Motor neuron (in vitro differentiated cells): Measurements from ENCODE around the gene SUPT6H. TPM values are rescaled to one million over a fixed set of nuclear protein-coding genes. Genes with fewer than 3 reads are reported as not detected.
A peak's percentile ranks its signal among the peaks of the same experiment; 100 is the strongest.

Experiments used
- ATAC-seq, 8 experiments: fragments of 200-7000 bp; cut with Tn5 transposase; replicated peaks in 6 of 8; 2 replicates each; pipeline ENCODE4 v1.8.0; 2021; ENCODE audit warnings: mild to moderate bottlenecking in 8 of 8, moderate library complexity in 8 of 8
- H3K27ac ChIP-seq, 2 donors: fragments of 250-450 bp; sonication (Bioruptor Pico); 2 replicates each; pipeline ENCODE4 v1.9.0; 2021; ENCODE audit warnings: antibody characterized with exemption in 2 of 2, mild to moderate bottlenecking in 2 of 2, moderate library complexity in 1 of 2
- H3K4me1 ChIP-seq, 2 donors: fragments of 250-450 bp; sonication (Bioruptor Pico); replicated peaks in 1 of 2; 2 replicates each; pipeline ENCODE4 v1.6.1; 2021; ENCODE audit warnings: antibody characterized with exemption in 2 of 2, mild to moderate bottlenecking in 2 of 2, moderate library complexity in 1 of 2
- H3K4me3 ChIP-seq, 5 donors: fragments of 250-450 bp; sonication (Bioruptor Pico); 2 replicates each; pipeline ENCODE4 v1.9.0; 2021; ENCODE audit warnings: antibody characterized with exemption in 5 of 5, mild to moderate bottlenecking in 5 of 5, moderate library complexity in 4 of 5
- WGBS, 10 experiments: fragments of 450-650 bp; shearing (Covaris generic); methylation state at CpG; one replicate each; pipeline ENCODE4 v1.0.0; 2022; 5-methylcytosine and 5-hydroxymethylcytosine counted together
- in situ Hi-C, 9 experiments: fragments of 400-800 bp; cut with MboI; loops; one replicate each; pipeline ENCODE4 v1.15.0; 2021; ENCODE audit warnings: low sequenced_read_pairs in 9 of 9, low pct_unique_long_range_greater_than_20kb in 2 of 9; ENCODE audit not compliant: unreplicated experiment in 9 of 9
- total RNA-seq, 8 experiments: library from RNA; unstranded; fragments of 300-600 nt; gene quantifications; 2 replicates each; pipeline versions ENCODE4 v1.2.3 to v1.2.4, GENCODE V29; 2022

SUPT6H gene
- total RNA-seq, 8 experiments from 2014 or later = 23.1 to 109 (median 45.0) TPM

DNA sequence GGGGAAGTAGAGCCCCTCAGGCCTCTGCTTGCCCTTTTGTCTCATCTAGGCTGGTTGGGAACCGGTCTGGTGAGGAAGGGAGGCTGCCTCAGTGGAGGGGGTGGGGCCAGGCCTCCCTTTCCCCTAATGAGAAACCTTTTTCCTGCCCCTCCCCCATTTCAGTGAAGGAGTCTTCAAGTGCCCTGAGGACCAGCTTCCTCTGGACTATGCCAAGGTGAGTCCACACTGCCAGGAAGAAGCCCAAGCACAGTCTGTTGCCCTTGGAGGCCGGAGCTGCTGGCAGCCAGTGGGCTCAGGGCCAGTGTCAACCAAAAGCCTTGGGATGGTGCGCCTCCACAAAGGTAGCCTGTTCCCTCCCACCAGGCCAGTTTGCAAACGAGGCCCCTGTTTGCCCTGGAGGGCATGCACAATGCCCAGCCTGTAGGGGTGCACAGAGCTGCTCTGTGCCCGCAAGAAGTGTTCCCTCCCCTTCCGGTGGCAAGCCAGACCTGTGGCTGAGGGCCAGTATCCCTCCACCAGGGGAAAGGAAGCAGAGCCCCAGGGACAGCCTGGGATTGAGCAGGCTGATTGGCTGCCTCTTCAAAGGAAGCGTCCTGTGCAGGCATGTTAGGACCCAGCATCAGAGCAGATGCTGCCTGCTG, 85.2 kb downstream of the SUPT6H start:
- 20 to 100% (median 50%) methylated on average over 1 to 2 of the region's 7 CpGs; no CpG with 5 or more reads in 5 of the 10 experiments for WGBS, 10 experiments
- peak in 1 of 8 experiments; percentile 14 for ATAC-seq
- no peak overlapping the region for H3K4me3 ChIP-seq
- peak overlapping the region; percentile 4 to 97 for H3K27ac ChIP-seq
- in situ Hi-C loops = loop anchor here in 1 of 9 experiments (25.0 kb wide), 1 partner anchor 365 kb away; no protein-coding TSS in a partner anchor
- peaks cover 29 to 33% of the 10 kb centered on the region in 2 donors for H3K4me1 ChIP-seq

DNA sequence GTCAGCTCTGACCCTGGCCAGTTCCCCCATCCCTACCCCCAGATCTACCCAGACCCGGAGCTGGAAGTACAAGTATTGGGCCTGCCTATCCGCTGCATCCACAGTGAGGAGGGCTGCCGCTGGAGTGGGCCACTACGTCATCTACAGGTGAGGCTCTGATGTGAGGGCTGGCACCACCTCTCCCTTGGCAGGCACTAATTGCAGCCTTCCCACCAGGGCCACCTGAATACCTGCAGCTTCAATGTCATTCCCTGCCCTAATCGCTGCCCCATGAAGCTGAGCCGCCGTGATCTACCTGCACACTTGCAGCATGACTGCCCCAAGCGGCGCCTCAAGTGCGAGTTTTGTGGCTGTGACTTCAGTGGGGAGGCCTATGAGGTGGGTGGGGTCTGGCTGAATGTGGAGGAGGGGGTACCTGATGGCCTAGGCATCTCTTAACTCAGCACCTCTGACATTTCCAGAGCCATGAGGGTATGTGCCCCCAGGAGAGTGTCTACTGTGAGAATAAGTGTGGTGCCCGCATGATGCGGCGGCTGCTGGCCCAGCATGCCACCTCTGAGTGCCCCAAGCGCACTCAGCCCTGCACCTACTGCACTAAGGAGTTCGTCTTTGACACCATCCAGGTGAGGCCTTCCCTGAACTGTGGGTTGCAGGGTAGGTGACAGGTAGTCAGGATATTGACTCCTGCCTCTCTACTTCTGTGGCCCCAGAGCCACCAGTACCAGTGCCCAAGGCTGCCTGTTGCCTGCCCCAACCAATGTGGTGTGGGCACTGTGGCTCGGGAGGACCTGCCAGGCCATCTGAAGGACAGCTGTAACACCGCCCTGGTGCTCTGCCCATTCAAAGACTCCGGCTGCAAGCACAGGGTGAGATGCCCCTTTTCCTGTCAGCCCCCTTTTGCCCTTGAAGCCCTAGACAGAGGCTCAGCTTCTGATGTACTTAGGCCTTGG, 86.1 kb downstream of the SUPT6H start:
- peaks cover 23 to 24% of the 10 kb centered on the region in 2 donors for H3K4me1 ChIP-seq
- in situ Hi-C loops = loop anchor here in 1 of 9 experiments (25.0 kb wide), 1 partner anchor 364 kb away; no protein-coding TSS in a partner anchor
- no peak for ATAC-seq
- H3K4me3 ChIP-seq = no peak overlapping the region
- 60 to 100% (median 100%) methylated on average over 1 to 6 of the region's 18 CpGs; no CpG with 5 or more reads in 4 of the 10 experiments for WGBS, 10 experiments
- no peak overlapping the region for H3K27ac ChIP-seq

DNA sequence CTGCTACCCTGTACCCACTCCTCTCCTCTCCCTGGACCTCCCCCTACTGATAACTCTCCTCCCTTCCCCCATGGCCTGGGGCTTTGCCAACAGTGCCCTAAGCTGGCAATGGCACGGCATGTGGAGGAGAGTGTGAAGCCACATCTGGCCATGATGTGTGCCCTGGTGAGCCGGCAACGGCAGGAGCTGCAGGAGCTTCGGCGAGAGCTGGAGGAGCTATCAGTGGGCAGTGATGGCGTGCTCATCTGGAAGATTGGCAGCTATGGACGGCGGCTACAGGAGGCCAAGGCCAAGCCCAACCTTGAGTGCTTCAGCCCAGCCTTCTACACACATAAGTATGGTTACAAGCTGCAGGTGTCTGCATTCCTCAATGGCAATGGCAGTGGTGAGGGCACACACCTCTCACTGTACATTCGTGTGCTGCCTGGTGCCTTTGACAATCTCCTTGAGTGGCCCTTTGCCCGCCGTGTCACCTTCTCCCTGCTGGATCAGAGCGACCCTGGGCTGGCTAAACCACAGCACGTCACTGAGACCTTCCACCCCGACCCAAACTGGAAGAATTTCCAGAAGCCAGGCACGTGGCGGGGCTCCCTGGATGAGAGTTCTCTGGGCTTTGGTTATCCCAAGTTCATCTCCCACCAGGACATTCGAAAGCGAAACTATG, 87.0 kb downstream of the SUPT6H start:
- 80 to 96% (median 87%) methylated on average over 1 to 7 of the region's 18 CpGs; no CpG with 5 or more reads in 4 of the 10 experiments for WGBS, 10 experiments
- in situ Hi-C loops = loop anchor here in 1 of 9 experiments (25.0 kb wide), 1 partner anchor 363 kb away; no protein-coding TSS in a partner anchor
- H3K27ac ChIP-seq = no peak overlapping the region
- no peak overlapping the region for H3K4me3 ChIP-seq
- H3K4me1 ChIP-seq = peaks cover 22 to 23% of the 10 kb centered on the region in 2 donors
- ATAC-seq = no peak

GRCh38 chr17:28749516-28750177, 87.6 kb downstream of the SUPT6H start:
- peak in 1 of 8 experiments; percentile 3 for ATAC-seq
- in situ Hi-C loops = loop anchor here in 4 of 9 experiments (25.0 kb wide), 3 partner anchors 113 to 363 kb away; partner anchors contain the start of genes DHRS13 (in 2 of the 4) and ERAL1 (in 1 of the 4)
- Histone ChIP-seq H3K4me1 (peaks cover 22 to 23% of the 10 kb centered on the region in 2 donors), H3K27ac (peak overlapping the region in 1 of 2 donors; percentile 42), H3K4me3 (peak overlapping the region in 2 of 5 donors; percentile 1 to 4)
- 0 to 80% (median 33%) methylated on average over 1 to 5 of the region's 11 CpGs; no CpG with 5 or more reads in 4 of the 10 experiments for WGBS, 10 experiments

- in situ Hi-C loops = loop anchor here in 3 of 9 experiments (25.0 kb wide), 2 partner anchors 112 to 162 kb away; partner anchors contain the start of genes DHRS13 (in 2 of the 3) and ERAL1 (in 1 of the 3)
- peak overlapping the region in 2 of 5 donors; percentile 1 to 4 for H3K4me3 ChIP-seq
- peak overlapping the region in 1 of 2 donors; percentile 15 for H3K27ac ChIP-seq
- H3K4me1 ChIP-seq = peaks cover 22 to 23% of the 10 kb centered on the region in 2 donors
- ATAC-seq = peak; percentile 20 to 63 (median 53)
- 0 to 100% (median 61%) methylated on average over 1 to 13 of the region's 20 CpGs for WGBS, 10 experiments
These were observed 88.4 kb downstream of the SUPT6H start for GRCh38 chr17:28750178-28751047.

GRCh38 chr17:28751600-28752366, 89.8 kb downstream of the SUPT6H start:
- ATAC-seq = no peak
- H3K4me1 ChIP-seq = peaks cover 10 to 11% of the 10 kb centered on the region in 2 donors
- WGBS, 10 experiments = 80 to 100% (median 98%) methylated on average over 1 to 7 of the region's 10 CpGs; no CpG with 5 or more reads in 1 of the 10 experiments
- H3K4me3 ChIP-seq = no peak overlapping the region
- H3K27ac ChIP-seq = no peak overlapping the region
- in situ Hi-C loops = loop anchor here in 3 of 9 experiments (25.0 kb wide), 2 partner anchors 111 to 161 kb away; partner anchors contain the start of genes DHRS13 (in 2 of the 3) and ERAL1 (in 1 of the 3)

Other genes starting within 250 kb of the SUPT6H start
- under 1 TPM in 4 of 8 experiments, not detected in 4; 0.09 to 1.00 (median 0.40) TPM for gene SLC13A2, start 188.6 kb upstream of the SUPT6H start, total RNA-seq
- under 1 TPM in 5 of 8 experiments, not detected in 3; 0.08 to 0.73 (median 0.66) TPM for gene FOXN1, start 155.9 kb upstream of the SUPT6H start, total RNA-seq
- gene UNC119, start 109.6 kb upstream of the SUPT6H start, total RNA-seq = 10 to 100 TPM; 12.6 to 77.8 (median 39.2) TPM
- 10 to 100 TPM; 39.0 to 56.7 (median 49.2) TPM for gene PIGS, start 90.7 kb upstream of the SUPT6H start, total RNA-seq
- gene ALDOC, start 85.3 kb upstream of the SUPT6H start, total RNA-seq = 100 to 1,000 TPM in 1 of 8 experiments, 10 to 100 TPM in 7; 15.3 to 104 (median 33.1) TPM
- gene SPAG5, start 63.2 kb upstream of the SUPT6H start, total RNA-seq = 10 to 100 TPM in 4 of 8 experiments, 1 to 10 TPM in 4; 2.3 to 65.8 (median 9.8) TPM
- 10 to 100 TPM in 6 of 8 experiments, 1 to 10 TPM in 2; 4.0 to 34.1 (median 15.6) TPM for gene RSKR, start 48.0 kb upstream of the SUPT6H start, total RNA-seq
- gene BLTP2, start 17.0 kb upstream of the SUPT6H start, total RNA-seq = 100 to 1,000 TPM in 2 of 8 experiments, 10 to 100 TPM in 6; 36.7 to 124 (median 57.8) TPM
- 10 to 100 TPM; 39.5 to 79.9 (median 47.5) TPM for gene SDF2, start 299 bp upstream of the SUPT6H start, total RNA-seq
- 10 to 100 TPM in 2 of 8 experiments, 1 to 10 TPM in 5, under 1 TPM in 1; 0.66 to 10.4 (median 5.7) TPM for gene PROCA1, start 49.7 kb downstream of the SUPT6H start, total RNA-seq
- 10 to 100 TPM in 7 of 8 experiments, 1 to 10 TPM in 1; 9.4 to 91.5 (median 44.4) TPM for gene RAB34, start 55.7 kb downstream of the SUPT6H start, total RNA-seq
- gene RPL23A, start 57.8 kb downstream of the SUPT6H start, total RNA-seq = 1,000 to 10,000 TPM; 1,065 to 1,674 (median 1,567) TPM
- gene TLCD1, start 64.0 kb downstream of the SUPT6H start, total RNA-seq = 10 to 100 TPM in 3 of 8 experiments, 1 to 10 TPM in 5; 3.4 to 38.3 (median 7.5) TPM
- 1 to 10 TPM; 1.6 to 9.2 (median 3.2) TPM for gene NEK8, start 66.6 kb downstream of the SUPT6H start, total RNA-seq
- 10 to 100 TPM; 38.4 to 86.7 (median 67.7) TPM for gene TRAF4, start 81.8 kb downstream of the SUPT6H start, total RNA-seq
- 10 to 100 TPM in 5 of 8 experiments, 1 to 10 TPM in 3; 3.1 to 16.8 (median 11.1) TPM for gene FAM222B, start 180.6 kb downstream of the SUPT6H start, total RNA-seq
- 10 to 100 TPM; 19.0 to 56.8 (median 26.9) TPM for gene ERAL1, start 192.8 kb downstream of the SUPT6H start, total RNA-seq
- gene FLOT2, start 235.5 kb downstream of the SUPT6H start, total RNA-seq = 10 to 100 TPM; 22.2 to 61.3 (median 39.7) TPM
- gene DHRS13, start 240.9 kb downstream of the SUPT6H start, total RNA-seq = 10 to 100 TPM in 4 of 8 experiments, 1 to 10 TPM in 4; 2.2 to 14.4 (median 11.1) TPM